22Rv1 (cell line): ENCODE results near the gene TLCD5.

Experiments
- ZFX ChIP-seq: fragments of 450-650 bp; IDR thresholded peaks from 2 replicates; pipeline ENCODE4 v1.6.1; 2017; ENCODE audit warnings: antibody characterized with exemption, borderline replicate concordance
- TF ChIP-seq, protein P1 (sequence below): fragments of 450-650 bp; IDR thresholded peaks from 2 replicates; pipeline ENCODE4 v1.5.1; 2017; ENCODE audit warnings: mild to moderate bottlenecking

DNA sequence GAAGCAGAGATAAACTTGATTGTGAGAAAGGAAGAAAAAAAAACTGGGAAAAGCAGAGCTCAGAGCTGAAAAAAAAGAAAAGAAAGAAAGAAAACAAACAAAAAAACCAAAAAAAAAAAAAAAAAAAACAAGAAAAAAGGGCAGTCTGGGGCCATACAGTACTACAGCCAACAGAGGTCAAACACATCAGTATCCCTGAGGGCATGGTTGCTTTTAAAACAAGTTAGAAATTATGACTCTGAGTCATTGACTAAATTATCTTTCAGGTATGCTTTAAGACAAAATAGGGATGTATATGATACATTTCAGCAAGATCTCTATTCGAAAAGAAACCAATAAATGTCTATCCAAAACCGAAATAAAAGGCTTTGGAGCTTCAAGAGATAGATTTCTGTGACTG, 37.1 kb upstream of the TLCD5 start:
- TF ChIP-seq, protein P1, sequence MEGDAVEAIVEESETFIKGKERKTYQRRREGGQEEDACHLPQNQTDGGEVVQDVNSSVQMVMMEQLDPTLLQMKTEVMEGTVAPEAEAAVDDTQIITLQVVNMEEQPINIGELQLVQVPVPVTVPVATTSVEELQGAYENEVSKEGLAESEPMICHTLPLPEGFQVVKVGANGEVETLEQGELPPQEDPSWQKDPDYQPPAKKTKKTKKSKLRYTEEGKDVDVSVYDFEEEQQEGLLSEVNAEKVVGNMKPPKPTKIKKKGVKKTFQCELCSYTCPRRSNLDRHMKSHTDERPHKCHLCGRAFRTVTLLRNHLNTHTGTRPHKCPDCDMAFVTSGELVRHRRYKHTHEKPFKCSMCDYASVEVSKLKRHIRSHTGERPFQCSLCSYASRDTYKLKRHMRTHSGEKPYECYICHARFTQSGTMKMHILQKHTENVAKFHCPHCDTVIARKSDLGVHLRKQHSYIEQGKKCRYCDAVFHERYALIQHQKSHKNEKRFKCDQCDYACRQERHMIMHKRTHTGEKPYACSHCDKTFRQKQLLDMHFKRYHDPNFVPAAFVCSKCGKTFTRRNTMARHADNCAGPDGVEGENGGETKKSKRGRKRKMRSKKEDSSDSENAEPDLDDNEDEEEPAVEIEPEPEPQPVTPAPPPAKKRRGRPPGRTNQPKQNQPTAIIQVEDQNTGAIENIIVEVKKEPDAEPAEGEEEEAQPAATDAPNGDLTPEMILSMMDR, result no peak
- no peak for TF ChIP-seq ZFX
